Measurements from ENCODE around the gene CERS6.

GRCh38 chr2:168804214-168804613 lies 348.1 kb downstream of the CERS6 start:
- TF ChIP-seq, protein P1, sequence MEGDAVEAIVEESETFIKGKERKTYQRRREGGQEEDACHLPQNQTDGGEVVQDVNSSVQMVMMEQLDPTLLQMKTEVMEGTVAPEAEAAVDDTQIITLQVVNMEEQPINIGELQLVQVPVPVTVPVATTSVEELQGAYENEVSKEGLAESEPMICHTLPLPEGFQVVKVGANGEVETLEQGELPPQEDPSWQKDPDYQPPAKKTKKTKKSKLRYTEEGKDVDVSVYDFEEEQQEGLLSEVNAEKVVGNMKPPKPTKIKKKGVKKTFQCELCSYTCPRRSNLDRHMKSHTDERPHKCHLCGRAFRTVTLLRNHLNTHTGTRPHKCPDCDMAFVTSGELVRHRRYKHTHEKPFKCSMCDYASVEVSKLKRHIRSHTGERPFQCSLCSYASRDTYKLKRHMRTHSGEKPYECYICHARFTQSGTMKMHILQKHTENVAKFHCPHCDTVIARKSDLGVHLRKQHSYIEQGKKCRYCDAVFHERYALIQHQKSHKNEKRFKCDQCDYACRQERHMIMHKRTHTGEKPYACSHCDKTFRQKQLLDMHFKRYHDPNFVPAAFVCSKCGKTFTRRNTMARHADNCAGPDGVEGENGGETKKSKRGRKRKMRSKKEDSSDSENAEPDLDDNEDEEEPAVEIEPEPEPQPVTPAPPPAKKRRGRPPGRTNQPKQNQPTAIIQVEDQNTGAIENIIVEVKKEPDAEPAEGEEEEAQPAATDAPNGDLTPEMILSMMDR (IDR thresholded peaks at IDR 0.05; ENCODE audit: poor library complexity, severe bottlenecking) = no peak
- TF ChIP-seq EZH2 (IDR thresholded peaks at IDR 0.05; ENCODE audit: borderline replicate concordance, insufficient read depth, low read length, poor library complexity, severe bottlenecking) (no peak), RAD21 (conservative IDR thresholded peaks at IDR 0.05) (no peak), POLR2AphosphoS5 (IDR thresholded peaks at IDR 0.05) (no peak), SMC3 (conservative IDR thresholded peaks at IDR 0.05; ENCODE audit: poor library complexity) (no peak)
